CD14-positive monocyte (primary cell): Measurements from ENCODE around the gene SERP2. TPM values are rescaled to one million over a fixed set of nuclear protein-coding genes. Genes with fewer than 3 reads are reported as not detected.

ENCODE experiments used
- DNase-seq, 3 donors: peaks; one replicate each; pipeline ENCODE4 v3.0.0-alpha.2; 2011 to 2022
- H2AFZ ChIP-seq: 2 replicates; pipeline ENCODE4 v1.6.0; 2012; ENCODE audit warnings: mild to moderate bottlenecking, low read depth, low read length, inconsistent platforms; ENCODE audit not compliant: insufficient read depth, poor library complexity, severe bottlenecking
- H3K27ac ChIP-seq, 2 donors: 1 replicate in 1 of 2; 2 replicates in 1 of 2; pipeline ENCODE4 v1.5.1; 2012 to 2013; ENCODE audit warnings: low read length in 2 of 2, control low read depth in 1 of 2, inconsistent platforms in 1 of 2, low read depth in 1 of 2, mild to moderate bottlenecking in 1 of 2
- H3K27me3 ChIP-seq, 2 donors: one replicate each; pipeline versions ENCODE4 v1.6.0 to v1.6.1; 2011 to 2013; ENCODE audit warnings: low read length in 2 of 2; ENCODE audit not compliant: control insufficient read depth in 2 of 2, insufficient read depth in 2 of 2
- H3K36me3 ChIP-seq, 2 donors: replicated peaks in 1 of 2; 1 replicate in 1 of 2; 2 replicates in 1 of 2; pipeline versions ENCODE4 v1.5.1 to v1.6.1; 2012 to 2013; ENCODE audit warnings: low read length in 2 of 2, control low read depth in 1 of 2, inconsistent platforms in 1 of 2, mild to moderate bottlenecking in 1 of 2; ENCODE audit not compliant: insufficient read depth in 2 of 2, control insufficient read depth in 1 of 2
- H3K4me1 ChIP-seq, 2 donors: 1 replicate in 1 of 2; 2 replicates in 1 of 2; pipeline versions ENCODE4 v1.5.1 to v1.6.1; 2012 to 2013; ENCODE audit warnings: low read length in 2 of 2, control low read depth in 1 of 2, inconsistent platforms in 1 of 2, mild to moderate bottlenecking in 1 of 2, moderate library complexity in 1 of 2; ENCODE audit not compliant: insufficient read depth in 2 of 2, control insufficient read depth in 1 of 2
- H3K4me2 ChIP-seq: replicated peaks from 2 replicates; pipeline ENCODE3; 2012; ENCODE audit warnings: low read length, moderate library complexity, mild to moderate bottlenecking; ENCODE audit not compliant: poor library complexity, severe bottlenecking; ENCODE audit errors: extremely low read depth
- H3K4me3 ChIP-seq, 3 experiments: fragments of 200-600 bp in 1 of 3; sonication (generic) in 1 of 3; replicated peaks in 1 of 3; 1 replicate in 2 of 3; 2 replicates in 1 of 3; pipeline ENCODE4 v1.5.1; 2011 to 2013; ENCODE audit warnings: low read length in 3 of 3, mild to moderate bottlenecking in 3 of 3, control low read depth in 2 of 3, low read depth in 2 of 3, inconsistent platforms in 1 of 3, moderate library complexity in 1 of 3
- H3K79me2 ChIP-seq: 2 replicates; pipeline ENCODE4 v1.6.0; 2012; ENCODE audit warnings: mild to moderate bottlenecking, control low read depth, inconsistent platforms, low read length, moderate library complexity; ENCODE audit not compliant: insufficient read depth
- H3K9ac ChIP-seq: 2 replicates; pipeline ENCODE4 v1.6.0; 2017; ENCODE audit warnings: low read length, mild to moderate bottlenecking; ENCODE audit not compliant: insufficient read depth, poor library complexity, severe bottlenecking
- H3K9me3 ChIP-seq, 2 donors: replicated peaks in 1 of 2; 1 replicate in 1 of 2; 2 replicates in 1 of 2; pipeline versions ENCODE4 v1.5.1 to v1.6.1; 2012 to 2013; ENCODE audit warnings: low read length in 2 of 2, control low read depth in 1 of 2; ENCODE audit not compliant: control insufficient read depth in 1 of 2, insufficient read depth in 1 of 2
- H4K20me1 ChIP-seq: 2 replicates; pipeline ENCODE4 v1.6.0; 2012; ENCODE audit warnings: mild to moderate bottlenecking, low read length, control low read depth, moderate library complexity; ENCODE audit not compliant: insufficient read depth
- H3K27ac Mint-ChIP-seq, 7 donors: one replicate each; pipeline ENCODE4 v1.8.0; 2020; ENCODE audit warnings: mild to moderate bottlenecking in 7 of 7, mixed read lengths in 7 of 7, moderate library complexity in 6 of 7, inconsistent platforms in 2 of 7
- H3K27me3 Mint-ChIP-seq, 3 donors: one replicate each; pipeline ENCODE4 v1.8.0; 2021 to 2022; ENCODE audit warnings: low read depth in 3 of 3, mild to moderate bottlenecking in 3 of 3, mixed read lengths in 3 of 3, moderate library complexity in 3 of 3, inconsistent platforms in 1 of 3
- H3K36me3 Mint-ChIP-seq, 2 donors: one replicate each; pipeline ENCODE4 v1.8.0; 2020; ENCODE audit warnings: mixed read lengths in 2 of 2, inconsistent platforms in 1 of 2, mild to moderate bottlenecking in 1 of 2
- H3K4me1 Mint-ChIP-seq: one replicate; pipeline ENCODE4 v1.8.0; 2020; ENCODE audit warnings: mild to moderate bottlenecking, mixed read lengths
- H3K4me3 Mint-ChIP-seq, 2 donors: one replicate each; pipeline ENCODE4 v1.8.0; 2020; ENCODE audit warnings: mild to moderate bottlenecking in 2 of 2, mixed read lengths in 2 of 2, moderate library complexity in 1 of 2
- H3K9me3 Mint-ChIP-seq, 7 donors: one replicate each; pipeline ENCODE4 v1.8.0; 2020 to 2022; ENCODE audit warnings: mixed read lengths in 7 of 7, mild to moderate bottlenecking in 6 of 7, moderate library complexity in 6 of 7, inconsistent platforms in 2 of 7
- WGBS: methylation state at CpG from one replicate; pipeline ENCODE4 v1.1.5; 2013; ENCODE audit warnings: missing lambda C conversion rate; ENCODE audit not compliant: insufficient coverage; 5-methylcytosine and 5-hydroxymethylcytosine counted together
- intact Hi-C, 2 donors: fragments of 100-400 bp; cut with micrococcal nuclease; formaldehyde crosslinking; loops; one replicate each; pipeline versions ENCODE4 v1.15.0 to v1.15.1; 2023
- polyA plus RNA-seq, 3 donors: library from polyadenylated mRNA; depleted of rRNA in 1 of 3; unstranded in 2 of 3; stranded (reverse) in 1 of 3; fragments of 300-500 nt in 2 of 3; fragments of >200 nt in 1 of 3; fragmentation: Illumina TruSeq in 2 of 3; gene quantifications; 1 replicate in 2 of 3; 2 replicates in 1 of 3; pipeline ENCODE4 v1.2.3, GENCODE V29; 2012 to 2021
- TF ChIP-seq, protein P1 (sequence below): fragments of 200-600 bp; IDR thresholded peaks from one replicate; pipeline ENCODE4 v1.8.0; 2022; ENCODE audit warnings: antibody characterized with exemption, mild to moderate bottlenecking

SERP2 gene
- polyA plus RNA-seq, 3 donors = not detected

DNA sequence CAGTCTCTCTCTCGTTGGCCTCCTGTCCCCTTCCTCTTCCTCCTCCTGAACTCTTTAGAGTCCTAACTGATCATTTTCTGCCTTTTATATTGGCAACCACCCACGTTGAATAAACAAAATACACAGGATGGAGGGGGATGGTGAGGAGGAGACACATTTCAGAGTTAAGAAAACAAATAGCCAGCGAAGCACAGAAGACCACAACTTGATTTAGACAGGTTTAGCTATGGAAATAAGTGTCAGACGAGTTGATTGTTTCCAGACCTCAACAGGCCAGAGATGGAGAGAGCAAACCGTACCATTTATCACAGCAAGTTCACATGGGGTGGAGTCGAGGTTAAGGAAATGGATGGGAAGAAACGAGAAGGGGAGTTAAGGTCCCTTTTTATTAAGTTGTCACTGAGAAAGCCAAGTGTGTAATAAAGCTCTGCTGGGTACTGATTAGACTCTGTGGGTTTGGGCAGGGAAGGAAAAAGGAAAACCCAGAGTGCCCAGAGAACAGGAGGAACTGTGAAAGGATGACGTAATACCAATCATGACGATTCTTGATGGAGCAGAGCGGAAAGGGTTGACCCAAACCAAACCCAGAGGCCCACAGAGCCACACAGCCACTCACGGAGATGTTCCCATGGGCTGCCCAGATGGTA, 11.1 kb upstream of the SERP2 start:
- Mint-ChIP-seq H3K27ac (peak overlapping the region in 1 of 7 donors; percentile 16), H3K36me3 (no peaks in the 10 kb centered on the region), H3K4me3 (peak overlapping the region in 1 of 2 donors; percentile 18), H3K4me1 (peaks cover 4% of the 10 kb centered on the region), H3K27me3 (peaks cover 2 to 8% (median 2%) of the 10 kb centered on the region in 3 donors), H3K9me3 (peaks cover 0 to 3% (median 0%) of the 10 kb centered on the region in 7 donors)
- intact Hi-C loops = no loop called here
- no peak overlapping the region for H3K4me3 ChIP-seq
- H2AFZ ChIP-seq = no peak overlapping the region
- no peaks in the 10 kb centered on the region for H3K27me3 ChIP-seq
- no peak overlapping the region for H3K4me2 ChIP-seq
- H3K9ac ChIP-seq = no peak overlapping the region
- TF ChIP-seq, protein P1, sequence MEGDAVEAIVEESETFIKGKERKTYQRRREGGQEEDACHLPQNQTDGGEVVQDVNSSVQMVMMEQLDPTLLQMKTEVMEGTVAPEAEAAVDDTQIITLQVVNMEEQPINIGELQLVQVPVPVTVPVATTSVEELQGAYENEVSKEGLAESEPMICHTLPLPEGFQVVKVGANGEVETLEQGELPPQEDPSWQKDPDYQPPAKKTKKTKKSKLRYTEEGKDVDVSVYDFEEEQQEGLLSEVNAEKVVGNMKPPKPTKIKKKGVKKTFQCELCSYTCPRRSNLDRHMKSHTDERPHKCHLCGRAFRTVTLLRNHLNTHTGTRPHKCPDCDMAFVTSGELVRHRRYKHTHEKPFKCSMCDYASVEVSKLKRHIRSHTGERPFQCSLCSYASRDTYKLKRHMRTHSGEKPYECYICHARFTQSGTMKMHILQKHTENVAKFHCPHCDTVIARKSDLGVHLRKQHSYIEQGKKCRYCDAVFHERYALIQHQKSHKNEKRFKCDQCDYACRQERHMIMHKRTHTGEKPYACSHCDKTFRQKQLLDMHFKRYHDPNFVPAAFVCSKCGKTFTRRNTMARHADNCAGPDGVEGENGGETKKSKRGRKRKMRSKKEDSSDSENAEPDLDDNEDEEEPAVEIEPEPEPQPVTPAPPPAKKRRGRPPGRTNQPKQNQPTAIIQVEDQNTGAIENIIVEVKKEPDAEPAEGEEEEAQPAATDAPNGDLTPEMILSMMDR = no peak
- WGBS = 29% methylated on average over 8 of the region's 11 CpGs
- H3K36me3 ChIP-seq = no peaks in the 10 kb centered on the region
- H3K9me3 ChIP-seq = no peaks in the 10 kb centered on the region
- H4K20me1 ChIP-seq = no peaks in the 10 kb centered on the region
- no peak overlapping the region for H3K27ac ChIP-seq
- no peaks in the 10 kb centered on the region for H3K4me1 ChIP-seq
- DNase-seq = peak in 2 of 3 donors; percentile 0 to 36
- H3K79me2 ChIP-seq = no peaks in the 10 kb centered on the region

DNA sequence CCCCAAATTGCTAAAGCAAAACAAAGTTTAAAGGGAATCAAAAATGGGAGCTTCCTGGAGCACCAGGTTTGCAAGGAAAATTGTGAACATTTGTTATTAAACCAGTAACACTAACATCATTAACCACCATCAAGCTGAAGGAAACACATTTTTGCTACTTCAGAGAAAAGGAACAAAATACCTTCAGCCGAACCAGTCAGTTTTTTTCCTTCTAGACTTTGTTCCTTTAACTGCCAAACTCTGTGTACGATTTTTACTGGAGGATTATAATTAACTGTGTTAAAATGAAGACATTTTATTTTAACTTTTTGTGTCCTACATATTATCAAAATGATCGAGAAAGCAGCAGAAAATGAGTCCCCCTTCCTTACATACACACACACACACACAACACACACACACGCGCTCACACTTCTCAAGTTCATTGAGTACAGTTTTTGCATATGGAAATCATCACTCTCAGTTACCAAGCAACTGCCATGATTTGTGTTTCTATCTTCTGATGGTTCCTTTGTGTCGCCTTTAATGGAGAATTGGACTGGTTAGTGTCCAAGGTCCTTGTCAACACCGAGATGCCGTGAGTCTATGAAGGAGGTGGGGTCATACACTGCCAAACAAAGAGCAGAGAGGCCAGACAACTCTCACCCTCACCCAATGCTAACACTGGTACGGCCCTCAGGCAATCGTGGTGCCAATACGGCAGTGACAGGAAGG, 9.8 kb upstream of the SERP2 start:
- H3K27me3 Mint-ChIP-seq = peaks cover 2 to 6% (median 2%) of the 10 kb centered on the region in 3 donors
- no peak overlapping the region for H3K9ac ChIP-seq
- no peak overlapping the region for H3K27ac Mint-ChIP-seq
- TF ChIP-seq, protein P1 = no peak
- intact Hi-C loops = no loop called here
- no peak overlapping the region for H2AFZ ChIP-seq
- no peaks in the 10 kb centered on the region for H3K27me3 ChIP-seq
- H3K27ac ChIP-seq = no peak overlapping the region
- H3K9me3 Mint-ChIP-seq = peaks cover 0 to 2% (median 0%) of the 10 kb centered on the region in 7 donors
- no peak overlapping the region for H3K4me3 Mint-ChIP-seq
- no peak overlapping the region for H3K4me3 ChIP-seq
- H3K4me2 ChIP-seq = no peak overlapping the region
- no peaks in the 10 kb centered on the region for H3K36me3 ChIP-seq
- 100% methylated on average over 2 of the region's 11 CpGs for WGBS
- no peaks in the 10 kb centered on the region for H3K36me3 Mint-ChIP-seq
- no peaks in the 10 kb centered on the region for H3K4me1 ChIP-seq
- DNase-seq = no peak
- H3K9me3 ChIP-seq = no peaks in the 10 kb centered on the region
- no peaks in the 10 kb centered on the region for H4K20me1 ChIP-seq
- no peaks in the 10 kb centered on the region for H3K79me2 ChIP-seq
- peaks cover 4% of the 10 kb centered on the region for H3K4me1 Mint-ChIP-seq
